Peyer's patch (tissue), 4 donors: Measurements from ENCODE around the gene TRMT61A. TPM values are rescaled to one million over a fixed set of nuclear protein-coding genes. Genes with fewer than 3 reads are reported as not detected.

ENCODE experiments used
- DNase-seq, 3 donors: peaks; one replicate each; pipeline ENCODE4 v3.0.0-alpha.2; 2017 to 2019
- H3K27ac ChIP-seq, 4 donors: fragments of 200-600 bp; sonication (generic); one replicate each; pipeline ENCODE4 v1.5.1; 2016 to 2019
- H3K27me3 ChIP-seq, 2 donors: fragments of 200-600 bp; sonication (generic); one replicate each; pipeline ENCODE4 v1.5.1; 2019
- H3K36me3 ChIP-seq, 3 donors: fragments of 200-600 bp; sonication (generic); one replicate each; pipeline ENCODE4 v1.5.1; 2016 to 2019
- H3K4me1 ChIP-seq, 4 donors: fragments of 200-600 bp; sonication (generic); one replicate each; pipeline ENCODE4 v1.5.1; 2016 to 2019
- H3K4me3 ChIP-seq, 4 donors: fragments of 200-600 bp; sonication (generic); 1 replicate in 3 of 4; 2 replicates in 1 of 4; pipeline ENCODE4 v1.5.1; 2016 to 2019; ENCODE audit warnings: mild to moderate bottlenecking in 1 of 4
- H3K9me3 ChIP-seq, 4 donors: fragments of 200-600 bp; sonication (generic); one replicate each; pipeline ENCODE4 v1.5.1; 2016 to 2019; ENCODE audit warnings: mild to moderate bottlenecking in 1 of 4
- CTCF ChIP-seq, 6 experiments: fragments of 450-650 bp in 4 of 6; fragments of 200-600 bp in 2 of 6; sonication (generic) in 1 of 6; IDR thresholded peaks; one replicate each; pipeline ENCODE4 v1.5.1; 2017 to 2019; ENCODE audit warnings: antibody characterized with exemption in 6 of 6, mild to moderate bottlenecking in 3 of 6, moderate library complexity in 1 of 6
- POLR2A ChIP-seq, 2 donors: fragments of 450-650 bp; IDR thresholded peaks; one replicate each; pipeline ENCODE4 v1.5.1; 2017; ENCODE audit warnings: antibody characterized with exemption in 2 of 2, mild to moderate bottlenecking in 2 of 2, moderate library complexity in 2 of 2
- total RNA-seq, 4 donors: library from RNA; depleted of rRNA; stranded (reverse); fragments of >200 nt; gene quantifications; one replicate each; pipeline ENCODE4 v1.1.0, GENCODE V29; 2016

TRMT61A gene
- total RNA-seq, 4 donors from 2014 or later = 6.1 to 13.9 (median 8.7) TPM

- Histone ChIP-seq H3K4me3 (no peak overlapping the region), H3K27me3 (no peaks in the 10 kb centered on the region), H3K9me3 (no peaks in the 10 kb centered on the region), H3K36me3 (peaks cover 0 to 65% (median 0%) of the 10 kb centered on the region in 3 donors), H3K27ac (no peak overlapping the region), H3K4me1 (peaks cover 0 to 3% (median 0%) of the 10 kb centered on the region in 4 donors)
- TF ChIP-seq POLR2A (IDR thresholded peaks at IDR 0.05) = no peak
- no peak for TF ChIP-seq CTCF (IDR thresholded peaks at IDR 0.05)
- DNase-seq = no peak
Observed at GRCh38 chr14:103488960-103489359, 40.0 kb upstream of the TRMT61A start.

GRCh38 chr14:103489621-103490020 lies 39.4 kb upstream of the TRMT61A start:
- no peak overlapping the region for H3K27ac ChIP-seq
- no peaks in the 10 kb centered on the region for H3K4me1 ChIP-seq
- no peak overlapping the region for H3K4me3 ChIP-seq
- no peak for DNase-seq
- H3K9me3 ChIP-seq = no peaks in the 10 kb centered on the region
- H3K36me3 ChIP-seq = peaks cover 0 to 72% (median 0%) of the 10 kb centered on the region in 3 donors
- no peak for TF ChIP-seq POLR2A (IDR thresholded peaks at IDR 0.05)
- TF ChIP-seq CTCF (IDR thresholded peaks at IDR 0.05) = no peak
- no peaks in the 10 kb centered on the region for H3K27me3 ChIP-seq

GRCh38 chr14:103491691-103492090 lies 37.3 kb upstream of the TRMT61A start:
- TF ChIP-seq POLR2A (IDR thresholded peaks at IDR 0.05) = no peak
- TF ChIP-seq CTCF (IDR thresholded peaks at IDR 0.05) = no peak
- Histone ChIP-seq H3K4me3 (no peak overlapping the region), H3K27ac (no peak overlapping the region), H3K9me3 (no peaks in the 10 kb centered on the region), H3K27me3 (no peaks in the 10 kb centered on the region), H3K36me3 (peaks cover 0 to 92% (median 0%) of the 10 kb centered on the region in 3 donors), H3K4me1 (no peaks in the 10 kb centered on the region)
- peak in 1 of 3 donors; percentile 28 for DNase-seq

GRCh38 chr14:103492156-103492925 lies 36.7 kb upstream of the TRMT61A start:
- peaks cover 0 to 96% (median 0%) of the 10 kb centered on the region in 3 donors for H3K36me3 ChIP-seq

GRCh38 chr14:103495854-103496253 lies 33.1 kb upstream of the TRMT61A start:
- no peaks in the 10 kb centered on the region for H3K4me1 ChIP-seq
- H3K36me3 ChIP-seq = peaks cover 0 to 86% (median 0%) of the 10 kb centered on the region in 3 donors
- TF ChIP-seq CTCF (IDR thresholded peaks at IDR 0.05) (no peak), POLR2A (IDR thresholded peaks at IDR 0.05) (no peak)
- no peak overlapping the region for H3K4me3 ChIP-seq
- no peaks in the 10 kb centered on the region for H3K27me3 ChIP-seq
- H3K9me3 ChIP-seq = no peaks in the 10 kb centered on the region
- H3K27ac ChIP-seq = no peak overlapping the region
- DNase-seq = peak in 1 of 3 donors; percentile 21

More at GRCh38 chr14:103492156-103492925, 36.7 kb upstream of the TRMT61A start:
- no peaks in the 10 kb centered on the region for H3K27me3 ChIP-seq
- DNase-seq = no peak
- no peaks in the 10 kb centered on the region for H3K4me1 ChIP-seq
- no peaks in the 10 kb centered on the region for H3K9me3 ChIP-seq
- TF ChIP-seq CTCF (IDR thresholded peaks at IDR 0.05) = no peak
- no peak for TF ChIP-seq POLR2A (IDR thresholded peaks at IDR 0.05)
- H3K4me3 ChIP-seq = no peak overlapping the region
- no peak overlapping the region for H3K27ac ChIP-seq
